DND-41 (cell line): ENCODE data around the gene DOCK4.

ENCODE experiments used
- ATAC-seq: fragments of 200-7000 bp; cut with Tn5 transposase; 3 replicates; pipeline ENCODE4 v1.9.1; 2021; ENCODE audit warnings: low read depth; ENCODE audit not compliant: insufficient read depth
- DNase-seq: peaks from one replicate; pipeline ENCODE4 v3.0.0-alpha.2; 2020
- H2AFZ ChIP-seq: 2 replicates; pipeline ENCODE4 v1.6.0; 2012; ENCODE audit warnings: low read depth, low read length
- H3K27ac ChIP-seq: 2 replicates; pipeline ENCODE4 v1.5.1; 2012; ENCODE audit warnings: low read length, inconsistent platforms
- H3K27me3 ChIP-seq: fragments of 200-600 bp; sonication (generic); 2 replicates; pipeline ENCODE4 v1.6.0; 2012; ENCODE audit warnings: low read length, mild to moderate bottlenecking, inconsistent platforms; ENCODE audit not compliant: insufficient read depth, poor library complexity
- H3K36me3 ChIP-seq: 2 replicates; pipeline ENCODE4 v1.5.1; 2012; ENCODE audit warnings: low read length, inconsistent platforms; ENCODE audit not compliant: insufficient read depth
- H3K4me1 ChIP-seq: 2 replicates; pipeline ENCODE4 v1.5.1; 2012; ENCODE audit warnings: mild to moderate bottlenecking, low read length; ENCODE audit not compliant: insufficient read depth
- H3K4me2 ChIP-seq: 2 replicates; pipeline ENCODE4 v1.6.0; 2012; ENCODE audit warnings: mild to moderate bottlenecking, moderate library complexity, low read length, inconsistent platforms; ENCODE audit not compliant: insufficient read depth
- H3K4me3 ChIP-seq, 2 experiments: fragments of 200-600 bp in 1 of 2; shearing (Covaris generic) in 1 of 2; 2 replicates each; pipeline ENCODE4 v1.5.1; 2012 to 2016; ENCODE audit warnings: inconsistent platforms in 2 of 2, low read length in 2 of 2, mild to moderate bottlenecking in 2 of 2, low read depth in 1 of 2, moderate library complexity in 1 of 2
- H3K79me2 ChIP-seq: 2 replicates; pipeline ENCODE4 v1.6.0; 2012; ENCODE audit warnings: low read length, inconsistent platforms; ENCODE audit not compliant: insufficient read depth
- H3K9ac ChIP-seq: 2 replicates; pipeline ENCODE4 v1.6.0; 2012; ENCODE audit warnings: low read depth, mild to moderate bottlenecking, inconsistent platforms, low read length, moderate library complexity
- H3K9me3 ChIP-seq: 2 replicates; pipeline ENCODE4 v1.5.1; 2012; ENCODE audit warnings: low read length, moderate library complexity, mild to moderate bottlenecking, inconsistent platforms; ENCODE audit not compliant: insufficient read depth, severe bottlenecking
- H4K20me1 ChIP-seq: 2 replicates; pipeline ENCODE4 v1.6.0; 2012; ENCODE audit warnings: low read length; ENCODE audit not compliant: insufficient read depth
- CTCF ChIP-seq: IDR thresholded peaks from 2 replicates; pipeline ENCODE4 v1.5.1; 2012; ENCODE audit warnings: borderline replicate concordance, low read length, moderate library complexity, mild to moderate bottlenecking; ENCODE audit not compliant: poor library complexity, severe bottlenecking; ENCODE audit errors: extremely low read depth
- EZH2 ChIP-seq: IDR thresholded peaks from 3 replicates; pipeline ENCODE4 v1.6.1; 2012; ENCODE audit warnings: borderline replicate concordance, low read depth, mild to moderate bottlenecking, moderate library complexity, low read length, inconsistent platforms; ENCODE audit not compliant: severe bottlenecking

The DOCK4 gene

GRCh38 chr7:111937163-111937562, 269.0 kb downstream of the DOCK4 start:
- Histone ChIP-seq H3K27me3 (no peaks in the 10 kb centered on the region), H3K4me2 (no peak overlapping the region), H3K4me3 (no peak overlapping the region), H2AFZ (no peak overlapping the region), H3K4me1 (no peaks in the 10 kb centered on the region), H3K9ac (no peak overlapping the region), H3K9me3 (peaks cover 6% of the 10 kb centered on the region), H3K36me3 (no peaks in the 10 kb centered on the region), H4K20me1 (no peaks in the 10 kb centered on the region), H3K79me2 (no peaks in the 10 kb centered on the region), H3K27ac (no peak overlapping the region)
- ATAC-seq (no peak), DNase-seq (no peak)
- no peak for TF ChIP-seq CTCF
- no peak for TF ChIP-seq EZH2

- no peak overlapping the region for H2AFZ ChIP-seq
- no peaks in the 10 kb centered on the region for H3K79me2 ChIP-seq
- DNase-seq (no peak), ATAC-seq (no peak)
- H3K36me3 ChIP-seq = no peaks in the 10 kb centered on the region
- H3K4me3 ChIP-seq = no peak overlapping the region
- no peaks in the 10 kb centered on the region for H3K9me3 ChIP-seq
- TF ChIP-seq CTCF = no peak
- TF ChIP-seq EZH2 = no peak
- no peaks in the 10 kb centered on the region for H4K20me1 ChIP-seq
- no peaks in the 10 kb centered on the region for H3K27me3 ChIP-seq
- H3K27ac ChIP-seq = no peak overlapping the region
- no peaks in the 10 kb centered on the region for H3K4me1 ChIP-seq
- H3K9ac ChIP-seq = no peak overlapping the region
- no peak overlapping the region for H3K4me2 ChIP-seq
Measured at GRCh38 chr7:111933609-111934008, 272.6 kb downstream of the DOCK4 start.

GRCh38 chr7:111931958-111932357, 274.2 kb downstream of the DOCK4 start:
- H3K9me3 ChIP-seq = no peaks in the 10 kb centered on the region
- no peaks in the 10 kb centered on the region for H3K79me2 ChIP-seq
- no peak for DNase-seq
- no peaks in the 10 kb centered on the region for H3K27me3 ChIP-seq
- H2AFZ ChIP-seq = no peak overlapping the region
- no peaks in the 10 kb centered on the region for H3K36me3 ChIP-seq
- H3K4me1 ChIP-seq = no peaks in the 10 kb centered on the region
- no peak overlapping the region for H3K4me3 ChIP-seq
- no peak overlapping the region for H3K4me2 ChIP-seq
- H3K9ac ChIP-seq = no peak overlapping the region
- ATAC-seq = no peak
- no peak overlapping the region for H3K27ac ChIP-seq
- TF ChIP-seq EZH2 (no peak), CTCF (no peak)
- no peaks in the 10 kb centered on the region for H4K20me1 ChIP-seq

GRCh38 chr7:111931016-111931517, 275.1 kb downstream of the DOCK4 start:
- DNase-seq (no peak), ATAC-seq (no peak)
- Histone ChIP-seq H2AFZ (no peak overlapping the region), H3K4me3 (no peak overlapping the region), H3K4me2 (no peak overlapping the region), H4K20me1 (no peaks in the 10 kb centered on the region), H3K36me3 (no peaks in the 10 kb centered on the region), H3K27ac (no peak overlapping the region), H3K9me3 (no peaks in the 10 kb centered on the region), H3K9ac (no peak overlapping the region), H3K27me3 (no peaks in the 10 kb centered on the region), H3K79me2 (no peaks in the 10 kb centered on the region), H3K4me1 (no peaks in the 10 kb centered on the region)
- TF ChIP-seq CTCF = no peak
- TF ChIP-seq EZH2 = no peak
